GM18861 (cell line): ENCODE data around the gene TDRD15.
"Not testable (repeated sequence)": the region's sequence is repeated elsewhere in the genome, so short reads cannot be mapped to it uniquely, and the experiment has no call there.

Source experiments
- ATAC-seq: cut with Tn5 transposase; IDR thresholded peaks from one replicate; pipeline ENCODE4 v1.9.1; 2021; ENCODE audit not compliant: unreplicated experiment

TDRD15 gene

DNA sequence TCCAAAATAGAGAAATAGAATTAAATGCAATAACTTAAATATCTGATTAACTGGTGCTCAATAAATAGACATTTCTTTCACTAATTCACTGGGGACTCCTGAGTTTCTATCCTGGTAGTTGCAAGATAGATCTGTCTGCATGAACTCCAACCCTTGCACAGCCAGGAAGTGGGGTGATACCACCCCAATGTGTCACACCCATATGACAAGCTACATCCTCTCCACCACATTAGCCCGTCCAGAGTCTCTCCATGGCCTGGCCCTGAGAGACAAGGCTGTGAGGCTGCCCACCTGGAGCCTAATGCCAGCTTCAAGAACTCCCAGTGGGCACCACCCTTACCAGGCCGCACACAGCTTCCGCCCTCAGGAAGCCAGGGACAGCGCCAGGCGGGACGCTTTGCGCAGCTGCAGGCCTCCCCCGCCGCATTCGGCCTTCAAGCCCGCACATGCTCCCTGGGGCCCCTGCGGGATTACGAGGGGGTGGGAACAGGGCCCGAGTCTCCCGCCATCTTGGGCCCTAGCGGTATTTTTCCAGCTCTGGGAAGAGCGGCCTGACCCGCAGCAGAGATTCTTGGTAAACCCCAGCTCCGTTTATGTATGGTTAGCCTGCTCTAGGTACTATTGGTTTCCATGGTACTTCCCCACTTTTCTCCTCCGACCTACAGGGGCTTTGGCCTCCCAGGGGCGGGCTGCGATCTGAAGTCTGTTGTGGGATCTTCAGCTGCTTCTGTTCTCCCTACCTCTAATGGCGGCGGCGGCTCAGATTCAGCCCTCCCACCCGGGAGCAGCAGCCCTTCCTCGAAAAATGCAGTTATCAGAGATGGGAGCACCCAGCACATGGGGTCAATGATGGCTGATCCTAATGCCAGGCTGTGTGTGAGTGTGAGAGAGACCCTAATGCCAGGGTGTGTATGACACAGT lies at the start of gene TDRD15:
Gene TDRD15 (plus strand): TSS at position 496 of the 921 bp plus-strand sequence. CDS start 13,500 bp downstream, outside the sequence.
- no peak for ATAC-seq

DNA sequence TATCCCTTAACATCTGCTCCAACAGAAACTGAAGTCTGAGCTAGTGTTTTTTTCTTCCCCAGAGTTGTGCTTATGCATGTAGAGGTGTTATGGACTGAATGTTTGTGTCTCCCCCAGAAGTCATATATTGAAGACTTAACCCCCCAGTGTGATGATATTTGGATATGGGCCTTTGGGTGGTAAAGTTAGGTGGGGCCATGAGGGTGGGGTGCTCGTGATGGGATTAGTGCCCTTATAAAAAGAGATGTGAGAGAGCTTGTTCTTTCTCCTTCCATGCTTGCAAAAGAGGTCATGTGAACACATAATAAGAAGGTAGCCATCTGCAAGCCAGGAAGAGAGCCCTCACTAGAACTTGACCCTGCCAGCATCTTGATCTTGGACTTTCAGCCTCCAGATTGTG lies 45.5 kb upstream of the TDRD15 start:
- no peak for ATAC-seq

GRCh38 chr2:21083482-21083881 lies 40.3 kb upstream of the TDRD15 start:
- ATAC-seq = no peak

DNA sequence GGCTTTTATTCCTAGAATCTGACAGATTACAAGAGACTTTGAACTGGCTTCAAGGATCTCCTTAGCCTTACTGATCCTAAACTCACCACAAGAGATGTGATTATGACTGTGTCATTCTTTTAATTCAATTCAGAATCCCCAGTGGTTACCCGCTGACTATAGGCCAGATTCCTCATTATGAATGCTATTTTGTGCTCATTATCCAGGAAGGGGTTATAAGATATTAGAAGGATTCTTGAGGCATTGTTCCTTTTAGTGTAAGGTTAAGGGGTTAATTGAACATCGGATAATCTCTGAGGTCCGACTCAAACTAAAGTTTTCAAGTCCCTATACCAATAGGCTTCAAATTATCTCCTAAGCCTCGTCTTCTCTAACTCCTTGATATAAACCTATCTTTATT lies 39.4 kb upstream of the TDRD15 start:
- no peak for ATAC-seq

GRCh38 chr2:21092308-21092869 lies 31.4 kb upstream of the TDRD15 start:
- ATAC-seq = no peak

DNA sequence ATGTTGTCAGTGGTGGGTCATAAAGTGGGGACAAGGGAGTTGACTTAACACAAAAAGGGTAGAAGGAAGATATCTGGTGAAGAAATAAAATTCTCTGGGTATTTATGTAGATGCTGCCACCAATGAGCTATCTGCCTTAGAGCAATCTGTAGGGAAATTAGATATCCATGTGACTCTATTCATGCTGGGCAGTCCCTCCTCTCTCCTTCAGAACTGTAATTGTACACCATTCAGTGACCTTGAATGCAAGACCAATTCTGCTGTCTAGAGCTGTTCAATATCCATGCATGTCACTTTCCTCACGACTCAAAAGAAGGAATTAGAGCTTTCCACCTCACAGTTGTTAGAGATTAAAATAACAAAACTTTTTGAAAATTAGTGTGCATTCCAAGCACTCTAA lies 28.6 kb upstream of the TDRD15 start:
- ATAC-seq = no peak

- ATAC-seq = no peak
These were observed 28.1 kb upstream of the TDRD15 start for GRCh38 chr2:21095714-21096113.

- ATAC-seq = no peak
These were observed 27.3 kb upstream of the TDRD15 start for GRCh38 chr2:21096458-21096857.

DNA sequence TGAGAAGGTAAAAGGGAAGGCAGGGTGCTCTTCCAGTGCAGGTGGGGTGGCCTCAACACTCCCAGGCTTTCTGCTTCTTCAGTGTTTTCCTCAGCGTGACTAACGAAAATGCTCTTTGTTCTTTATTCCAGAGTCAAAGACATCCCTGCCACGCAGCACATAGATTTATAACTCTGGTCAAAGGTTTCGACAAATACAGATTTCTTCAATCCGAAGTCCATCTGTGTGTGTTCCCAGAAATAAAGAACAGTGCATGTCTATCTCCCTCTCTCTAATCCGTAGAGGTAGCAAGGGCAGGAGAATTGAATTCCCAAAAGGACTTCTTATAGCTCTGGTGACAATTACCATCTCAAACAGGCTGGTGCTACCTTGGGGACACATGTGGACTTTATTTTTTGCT lies 26.4 kb upstream of the TDRD15 start:
- ATAC-seq = no peak

DNA sequence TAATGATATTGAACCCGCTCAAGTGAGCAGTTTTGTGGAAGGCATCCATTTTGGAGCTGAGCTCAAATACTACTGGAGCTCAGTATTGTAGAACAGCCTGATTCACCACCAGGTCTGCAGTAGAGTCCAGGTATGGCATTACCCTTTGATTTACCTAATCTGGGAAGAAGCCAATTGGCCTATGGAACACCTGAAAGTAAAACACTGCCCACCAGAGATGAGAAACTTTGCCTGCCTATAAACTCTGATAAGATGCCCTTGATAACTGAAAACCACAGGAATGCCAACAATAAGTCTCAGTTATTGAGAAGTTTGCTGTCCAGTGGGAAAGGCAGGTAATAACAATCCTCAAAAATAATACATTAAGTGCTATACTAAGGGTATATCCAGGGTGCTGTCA lies 25.5 kb upstream of the TDRD15 start:
- no peak for ATAC-seq

DNA sequence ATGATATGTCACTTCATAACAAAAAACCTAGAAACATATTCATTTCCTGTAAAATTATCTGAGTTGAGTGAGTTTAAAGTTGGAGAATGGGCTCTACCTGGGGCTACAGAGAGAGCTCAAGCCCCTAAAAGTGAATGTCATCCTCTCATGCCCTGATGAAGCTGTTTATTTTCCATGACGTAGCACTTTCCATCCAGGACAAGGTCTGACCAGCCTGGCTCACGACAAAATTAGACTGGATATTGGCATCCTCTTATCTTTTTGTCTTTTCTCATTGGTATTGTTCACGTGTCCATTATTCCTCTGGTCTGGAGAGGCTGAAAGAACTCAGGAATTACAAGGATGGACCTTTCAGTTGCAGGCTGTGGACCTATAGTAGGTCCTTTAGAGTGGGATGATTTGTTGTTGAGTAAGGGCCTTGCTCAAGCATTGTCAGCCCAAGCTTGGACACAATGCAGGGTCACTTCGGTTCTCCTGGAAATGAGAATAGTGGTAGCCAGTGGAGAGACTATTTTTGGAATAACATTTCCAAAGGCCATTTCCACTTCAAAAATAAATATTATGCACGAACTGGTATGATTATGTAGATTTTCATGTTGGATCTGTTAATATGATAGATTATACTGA lies 24.4 kb upstream of the TDRD15 start:
- no peak for ATAC-seq

DNA sequence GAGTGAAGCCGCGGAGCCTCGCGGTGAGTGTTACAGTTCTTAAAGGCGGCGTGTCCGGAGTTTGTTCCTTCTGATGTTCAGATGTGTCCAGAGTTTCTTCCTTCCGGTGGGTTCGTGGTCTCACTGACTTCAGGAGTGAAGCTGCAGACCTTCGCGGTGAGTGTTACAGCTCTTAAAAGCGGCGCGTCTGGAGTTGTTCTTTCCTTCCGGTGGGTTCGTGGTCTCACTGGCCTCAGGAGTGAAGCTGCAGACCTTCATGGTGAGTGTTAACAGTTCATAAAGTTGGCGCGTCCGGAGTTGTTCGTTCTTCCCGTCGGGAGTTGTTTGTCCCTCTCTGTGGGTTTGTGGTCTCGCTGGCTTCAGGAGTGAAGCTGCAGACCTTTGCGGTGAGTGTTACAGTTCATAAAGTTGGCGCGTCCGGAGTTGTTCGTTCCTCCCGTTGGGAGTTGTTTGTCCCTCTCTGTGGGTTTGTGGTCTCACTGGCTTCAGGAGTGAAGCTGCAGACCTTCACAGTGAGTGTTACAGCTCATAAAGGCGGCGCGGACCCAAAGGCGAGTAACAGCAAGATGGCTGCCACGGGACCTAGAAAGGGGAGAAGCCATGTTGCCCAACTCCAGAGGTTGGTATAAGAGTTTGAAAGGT lies 22.1 kb upstream of the TDRD15 start:
- not testable (repeated sequence) for ATAC-seq

DNA sequence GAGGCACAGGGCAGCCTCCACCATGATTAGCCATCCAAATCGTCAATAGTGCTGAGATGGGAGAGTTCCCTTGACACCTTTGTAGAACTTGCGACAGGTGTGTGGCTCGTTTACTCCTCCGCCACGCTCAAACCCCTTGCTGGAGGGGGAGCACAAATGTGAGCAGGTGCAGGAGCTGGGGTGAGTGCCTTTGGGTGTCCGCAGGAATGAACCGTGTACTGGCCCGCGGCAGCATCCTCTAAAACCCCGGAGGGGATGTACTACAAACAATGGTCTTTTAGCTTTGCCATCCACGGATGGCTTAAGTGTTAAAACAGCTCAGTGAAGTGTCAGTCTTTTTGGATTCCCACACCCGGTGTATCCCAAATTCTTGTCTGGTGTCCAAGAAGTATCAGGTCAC lies 21.4 kb upstream of the TDRD15 start:
- no peak for ATAC-seq

DNA sequence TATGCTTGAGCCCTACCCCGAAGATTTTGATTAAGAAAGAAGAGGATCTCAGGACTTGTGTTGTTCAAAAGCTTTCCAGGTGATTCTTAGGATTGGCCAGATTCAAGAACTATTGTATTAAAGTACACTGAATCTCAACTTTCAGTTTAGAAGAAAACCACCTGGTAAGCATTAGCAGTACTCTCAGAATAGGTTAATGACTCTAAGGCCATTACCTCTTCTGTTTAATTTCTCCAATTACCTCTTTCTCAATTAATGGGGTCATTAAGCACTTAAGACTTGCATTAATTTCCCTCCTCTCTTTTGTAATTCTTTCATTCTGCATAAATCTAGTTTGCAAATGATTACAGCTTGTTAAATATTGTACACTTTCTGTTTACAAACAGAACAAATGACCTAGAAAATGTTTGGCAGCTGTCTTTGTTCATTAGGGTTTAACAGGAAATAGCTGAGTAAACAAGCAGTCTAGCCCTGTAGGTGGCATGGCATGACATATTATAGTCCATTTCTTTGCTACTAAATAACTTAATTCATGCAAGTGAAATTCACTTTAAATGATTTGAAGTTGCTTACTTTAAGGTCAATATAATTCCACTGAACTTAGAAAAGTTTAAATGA lies 20.4 kb upstream of the TDRD15 start:
- ATAC-seq = no peak

DNA sequence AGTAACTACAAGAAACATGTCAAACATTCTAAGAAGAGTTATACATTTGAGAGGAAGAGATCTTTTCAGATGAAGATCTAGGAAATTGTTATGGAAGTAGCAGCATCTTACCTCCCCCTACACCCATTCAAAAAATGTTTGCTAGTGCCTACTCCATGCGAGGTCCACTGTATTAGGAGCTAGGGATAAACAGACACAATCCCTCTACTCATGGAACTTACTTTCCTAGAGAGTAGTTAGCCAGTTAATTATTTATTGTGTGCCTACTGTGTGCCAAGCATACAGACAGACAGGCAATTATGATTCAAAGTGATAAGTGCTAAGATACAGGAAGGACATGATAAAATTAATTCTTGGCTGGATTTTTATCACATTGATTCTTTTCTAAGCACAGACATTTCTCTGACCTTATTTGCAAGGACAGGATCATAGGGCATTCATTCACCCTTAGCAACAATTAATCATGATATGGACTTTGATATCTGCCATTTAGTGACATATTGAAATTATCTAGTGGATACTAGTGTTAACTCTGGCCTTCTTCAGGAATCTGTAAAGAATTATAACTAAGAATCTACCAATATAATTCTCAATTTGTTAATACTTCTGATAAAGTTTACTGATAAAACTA lies 19.6 kb upstream of the TDRD15 start:
- no peak for ATAC-seq

DNA sequence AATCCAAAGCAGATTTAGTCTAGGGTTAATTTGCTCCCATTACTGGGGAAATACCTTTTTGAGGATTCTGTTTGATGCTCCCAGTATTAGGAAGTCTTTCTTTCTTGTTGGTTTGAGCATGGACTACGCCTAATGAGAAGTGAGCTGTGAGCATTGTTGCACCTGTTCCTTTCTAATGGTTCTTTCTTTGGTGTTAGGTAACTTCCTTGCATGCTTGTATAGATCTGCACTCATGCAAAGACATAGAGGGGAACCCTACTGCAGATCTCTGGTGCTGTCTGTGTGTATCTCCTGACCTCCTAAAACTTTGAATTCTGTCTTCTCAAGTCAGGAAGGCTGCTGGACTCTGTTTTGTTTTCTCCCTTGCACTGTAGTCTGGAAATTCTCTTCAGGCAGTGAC lies 12.8 kb upstream of the TDRD15 start:
- no peak for ATAC-seq

DNA sequence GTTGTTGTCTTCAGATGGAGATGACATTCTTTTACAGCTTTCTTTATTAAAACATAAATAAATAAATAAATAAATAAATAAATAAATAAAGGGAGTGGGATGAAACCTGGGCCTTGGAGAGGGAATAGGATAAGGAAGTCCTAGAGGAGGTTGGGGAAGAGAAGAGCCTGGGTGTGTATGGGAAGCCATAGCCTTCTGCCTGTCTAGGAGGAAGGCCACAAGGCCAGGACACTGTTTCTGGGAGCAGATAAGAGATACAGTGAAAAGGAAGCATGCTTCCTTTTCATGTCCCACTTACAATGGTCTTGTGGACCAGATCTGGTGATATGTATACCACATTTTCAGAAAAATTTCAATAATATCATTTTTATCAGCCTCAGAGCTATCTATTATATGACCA lies 6.1 kb upstream of the TDRD15 start:
- no peak for ATAC-seq

GRCh38 chr2:21118302-21118920 lies 5.4 kb upstream of the TDRD15 start:
- peak; percentile 49 for ATAC-seq

- ATAC-seq = no peak
These were observed 8.1 kb downstream of the TDRD15 start for GRCh38 chr2:21131861-21132260.

DNA sequence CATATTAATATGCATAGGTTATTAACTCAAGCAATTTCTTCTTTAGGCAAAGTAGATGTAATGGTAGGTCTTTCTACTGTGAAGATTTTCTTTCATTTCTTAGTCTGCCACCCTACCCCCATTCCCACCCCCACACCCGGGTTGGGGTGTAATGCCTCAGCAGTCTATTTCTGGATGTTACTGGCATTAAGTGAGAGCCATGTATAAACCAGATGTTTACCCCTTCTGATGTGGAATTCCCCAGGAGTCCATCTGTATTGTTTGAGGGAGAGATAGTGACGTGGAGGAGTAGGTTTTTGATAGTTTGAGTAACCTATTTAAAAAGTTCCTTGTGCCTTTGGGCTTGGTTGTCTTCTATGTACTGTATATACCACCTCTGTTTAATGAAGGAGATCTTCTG lies 11.8 kb downstream of the TDRD15 start:
- no peak for ATAC-seq
